Left ventricle myocardium superior (tissue), 1 donor: Measurements from ENCODE around the gene CFAP206. TPM values are rescaled to one million over a fixed set of nuclear protein-coding genes. Genes with fewer than 3 reads are reported as not detected.

ENCODE experiments used
- ATAC-seq: fragments of 200-7000 bp; cut with Tn5 transposase; one replicate; pipeline ENCODE4 v1.9.1; 2020; ENCODE audit warnings: mild to moderate bottlenecking, moderate library complexity
- DNase-seq: peaks from one replicate; pipeline ENCODE4 v3.0.0-alpha.2; 2020
- intact Hi-C: fragments of 100-400 bp; cut with micrococcal nuclease; formaldehyde crosslinking; loops from one replicate; pipeline ENCODE4 v1.11.0; 2022
- total RNA-seq: library from RNA; stranded (reverse); fragmentation: NEBNext Ultra II Directional; extraction: Animal tissue kit (Norgen Biotek cat#: 25700); gene quantifications from one replicate; pipeline ENCODE4 v1.2.1, GENCODE V29; 2021
- donor health status: DM: no; HTN: yes; CAD: no; lungs with severe emphysema.

Gene CFAP206
- total RNA-seq, 1 donor from 2014 or later = 0.25 TPM

DNA sequence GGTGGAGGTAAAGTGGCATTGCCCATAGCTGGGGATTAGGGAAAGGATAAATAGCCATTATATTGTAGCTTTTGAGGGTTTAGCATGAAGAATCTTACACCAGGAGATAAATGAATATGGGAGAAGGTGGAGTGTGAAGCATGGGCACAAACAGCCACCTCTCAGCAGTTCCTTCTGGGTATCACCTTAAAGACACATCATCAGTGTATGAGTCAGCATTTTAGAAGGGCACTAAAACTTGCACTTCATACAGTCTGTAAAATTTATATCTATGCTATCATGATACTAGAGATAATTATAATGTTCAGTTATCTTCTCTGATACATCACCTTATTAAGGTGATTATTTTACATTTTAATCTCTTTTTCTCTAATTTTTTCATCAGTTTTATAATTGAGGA, 90.3 kb downstream of the CFAP206 start:
- intact Hi-C loops = no loop called here
- ATAC-seq = no peak
- DNase-seq = no peak

DNA sequence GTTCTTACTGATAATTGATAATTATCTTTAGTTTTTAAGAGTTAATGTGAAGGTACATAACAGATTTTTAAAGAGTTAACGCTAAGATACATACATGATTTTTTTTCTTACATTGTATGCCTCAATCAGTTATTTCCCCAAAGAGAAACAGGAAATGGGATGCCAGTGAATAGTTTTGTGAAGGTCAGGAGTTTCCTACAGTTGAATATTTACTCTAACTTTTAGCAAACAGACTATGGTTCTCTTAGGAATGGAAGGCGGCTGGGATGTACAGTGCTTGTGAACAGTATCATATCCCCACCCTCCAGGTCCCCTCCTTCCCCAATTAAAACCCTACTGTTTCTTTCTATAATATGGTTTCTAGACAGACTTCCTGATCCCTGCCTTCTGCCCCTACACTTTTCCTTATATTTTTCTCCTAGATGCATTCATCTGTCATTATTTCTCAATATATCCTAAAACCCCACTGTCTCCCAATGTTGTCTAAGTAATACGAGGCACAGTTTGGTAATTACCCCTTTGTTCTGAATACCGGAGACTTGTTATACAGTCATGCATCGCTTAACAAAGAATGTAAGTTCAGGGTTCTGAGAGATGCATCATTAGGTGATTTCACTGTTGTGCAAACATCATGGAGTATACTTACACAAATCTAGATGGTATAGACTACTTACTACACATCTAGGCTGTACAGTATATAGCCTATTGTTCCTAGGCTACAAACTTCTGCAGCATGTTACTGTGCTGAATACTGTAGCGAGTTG, 94.2 kb downstream of the CFAP206 start:
- intact Hi-C loops = no loop called here
- no peak for ATAC-seq
- DNase-seq = no peak

DNA sequence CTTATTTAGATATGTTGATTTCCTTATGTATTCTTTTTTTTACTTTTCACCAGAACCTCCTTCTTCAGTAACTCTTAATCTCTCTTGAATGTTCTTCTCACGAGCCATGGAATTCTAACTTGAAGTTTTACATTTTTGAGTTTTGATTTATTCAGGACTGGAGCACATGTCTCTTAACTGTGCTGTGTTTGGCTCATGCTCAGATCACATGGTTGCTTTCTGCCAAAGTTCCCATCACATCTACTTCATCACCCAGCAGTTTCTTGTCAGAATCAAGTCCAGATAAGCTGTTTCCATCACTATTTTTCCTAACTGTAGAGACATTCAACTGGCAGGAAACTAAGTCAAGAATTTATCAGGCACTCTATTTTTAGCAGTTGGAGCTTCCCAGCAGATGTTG, 96.7 kb downstream of the CFAP206 start:
- DNase-seq = no peak
- intact Hi-C loops = no loop called here
- peak; percentile 41 for ATAC-seq

Other genes starting within 250 kb of the CFAP206 start
- 13.7 TPM for gene SMIM8, start 85.4 kb upstream of the CFAP206 start, total RNA-seq
- gene GJB7, start 78.7 kb upstream of the CFAP206 start, total RNA-seq = not detected
- gene C6orf163, start 63.2 kb upstream of the CFAP206 start, total RNA-seq = 1.7 TPM
- 10.5 TPM for gene SLC35A1, start 65.0 kb downstream of the CFAP206 start, total RNA-seq
- 19.2 TPM for gene RARS2, start 182.0 kb downstream of the CFAP206 start, total RNA-seq
- gene ORC3, start 182.2 kb downstream of the CFAP206 start, total RNA-seq = 18.7 TPM